22Rv1 (cell line): ENCODE results near the gene ZFTA.

ENCODE experiments used
- CTCF ChIP-seq: fragments of 450-650 bp; IDR thresholded peaks from 2 replicates; pipeline ENCODE4 v1.5.1; 2017; ENCODE audit warnings: mild to moderate bottlenecking
- ZFX ChIP-seq: fragments of 450-650 bp; IDR thresholded peaks from 2 replicates; pipeline ENCODE4 v1.6.1; 2017; ENCODE audit warnings: antibody characterized with exemption, borderline replicate concordance

- no peak for TF ChIP-seq CTCF
- TF ChIP-seq ZFX: no peak
These were observed 3.6 kb downstream of the ZFTA start for GRCh38 chr11:63764679-63765647.
